K562 (cell line): ENCODE data around the gene SPAG4. TPM values are rescaled to one million over a fixed set of nuclear protein-coding genes. Genes with fewer than 3 reads are reported as not detected.

ENCODE experiments used
- ATAC-seq: fragments of 200-7000 bp; cut with Tn5 transposase; 3 replicates; pipeline ENCODE4 v1.9.1; 2020; ENCODE audit warnings: moderate library complexity
- BruUV-seq: library from RNA; stranded (reverse); fragments of 400-500 nt; replicated peaks from 2 replicates; lab custom pipeline; 2021; lab: Mats Ljungman, UMichigan
- CTCF ChIA-PET: fragments of 300-600 bp; formaldehyde crosslinking; extraction: SDS; loops from one replicate; lab custom pipeline; 2021; ENCODE audit warnings: low intra/inter-chr PET ratio; lab: Yijun Ruan, JAX
- POLR2A ChIA-PET: fragments of 300-600, 350-650 bp; sonication (Branson Sonifier 250); formaldehyde crosslinking; extraction: SDS; loops from one replicate; lab custom pipeline; 2021; ENCODE audit warnings: antibody characterized with exemption, inconsistent platforms; lab: Yijun Ruan, JAX
- DNase-seq, 4 experiments: peaks; one replicate each; pipeline versions ENCODE4 v3.0.0 to v3.0.0-alpha.2; 2011 to 2018; ENCODE audit warnings: low spot score in 3 of 4, mixed read lengths in 3 of 4; ENCODE audit errors: extremely low read depth in 1 of 4
- FAIRE-seq: peaks from 2 replicates; lab custom pipeline; 2011; peaks lifted over from hg19 to GRCh38; lab: Jason Lieb, UNC
- H2AFZ ChIP-seq: 2 replicates; pipeline ENCODE4 v1.6.0; 2011; ENCODE audit warnings: low read depth, low read length, control low read depth, inconsistent platforms
- H3K27ac ChIP-seq: fragments of 200-600 bp; 3 replicates; pipeline ENCODE4 v1.8.0; 2011; ENCODE audit warnings: low read depth, mild to moderate bottlenecking, control low read depth, inconsistent platforms, low read length, moderate library complexity, mixed read lengths; ENCODE audit errors: extremely low read depth
- H3K27me3 ChIP-seq, 2 experiments: fragments of 300-600 bp in 1 of 2; 2 replicates in 1 of 2; 3 replicates in 1 of 2; pipeline versions ENCODE4 v1.6.0 to v1.8.0; 2011; ENCODE audit warnings: inconsistent platforms in 2 of 2, low read length in 2 of 2, mild to moderate bottlenecking in 1 of 2, mixed read lengths in 1 of 2, moderate library complexity in 1 of 2; ENCODE audit not compliant: control insufficient read depth in 2 of 2, insufficient read depth in 2 of 2
- H3K36me3 ChIP-seq: fragments of 300-600 bp; 3 replicates; pipeline ENCODE4 v1.8.0; 2011; ENCODE audit warnings: mild to moderate bottlenecking, low read length, inconsistent platforms; ENCODE audit not compliant: control insufficient read depth, insufficient read depth
- H3K4me1 ChIP-seq, 2 experiments: fragments of 200-600 bp in 1 of 2; replicated peaks in 1 of 2; 2 replicates in 1 of 2; 3 replicates in 1 of 2; pipeline versions ENCODE4 v1.5.1 to v1.8.0; 2011; ENCODE audit warnings: inconsistent platforms in 2 of 2, low read length in 2 of 2, mild to moderate bottlenecking in 1 of 2, mixed read lengths in 1 of 2, moderate library complexity in 1 of 2; ENCODE audit not compliant: control insufficient read depth in 2 of 2, insufficient read depth in 2 of 2
- H3K4me2 ChIP-seq: 2 replicates; pipeline ENCODE4 v1.6.1; 2011; ENCODE audit warnings: low read length, control low read depth, inconsistent platforms, mixed read lengths; ENCODE audit not compliant: insufficient read depth
- H3K4me3 ChIP-seq: fragments of 200-600 bp; sonication (generic), shearing (Covaris generic); 2 replicates; pipeline ENCODE4 v1.5.1; 2016; ENCODE audit warnings: control low read depth, inconsistent platforms
- H3K79me2 ChIP-seq: fragments of 200-600 bp; 3 replicates; pipeline ENCODE4 v1.8.0; 2011; ENCODE audit warnings: low read length, inconsistent platforms; ENCODE audit not compliant: control insufficient read depth, insufficient read depth
- H3K9ac ChIP-seq, 2 experiments: 2 replicates each; pipeline versions ENCODE4 v1.6.0 to v1.6.1; 2011; ENCODE audit warnings: low read depth in 2 of 2, low read length in 2 of 2, control low read depth in 1 of 2, inconsistent platforms in 1 of 2, mild to moderate bottlenecking in 1 of 2, mixed read lengths in 1 of 2; ENCODE audit not compliant: insufficient read depth in 1 of 2
- H3K9me1 ChIP-seq: one replicate; pipeline ENCODE4 v1.6.0; 2011; ENCODE audit warnings: inconsistent platforms, mild to moderate bottlenecking, low read length, moderate library complexity; ENCODE audit not compliant: control insufficient read depth, insufficient read depth
- H3K9me3 ChIP-seq: replicated peaks from 2 replicates; pipeline ENCODE4 v1.5.1; 2011; ENCODE audit warnings: low read depth, low read length, inconsistent platforms; ENCODE audit not compliant: control insufficient read depth, insufficient read depth
- H4K20me1 ChIP-seq: replicated peaks from 2 replicates; pipeline ENCODE4 v1.6.1; 2011; ENCODE audit warnings: low read length, inconsistent platforms, mixed read lengths; ENCODE audit not compliant: control insufficient read depth, insufficient read depth
- E2F3 ChIP-seq: fragments of 250-450 bp; sonication (Bioruptor Pico); IDR thresholded peaks from 2 replicates; pipeline ENCODE4 v1.4.0; 2020; ENCODE audit warnings: mild to moderate bottlenecking
- HMG20B ChIP-seq: fragments of 250-450 bp; sonication (Bioruptor Pico); IDR thresholded peaks from 2 replicates; pipeline ENCODE4 v1.5.0; 2021; ENCODE audit warnings: mild to moderate bottlenecking
- LARP7 ChIP-seq: fragments of 450-650 bp; IDR thresholded peaks from 2 replicates; pipeline ENCODE4 v1.6.1; 2016
- MAFK ChIP-seq: IDR thresholded peaks from 2 replicates; pipeline ENCODE4 v1.6.1; 2011; ENCODE audit warnings: low read length, improper control_type of control experiment
- MTA3 ChIP-seq: fragments of 450-650 bp; formaldehyde crosslinking; IDR thresholded peaks from 2 replicates; pipeline ENCODE4 v1.6.1; 2017; ENCODE audit warnings: mild to moderate bottlenecking, borderline replicate concordance
- PURB ChIP-seq: sonication (generic); formaldehyde crosslinking; IDR thresholded peaks from 2 replicates; pipeline ENCODE4 v1.9.0; 2021; ENCODE audit warnings: low read depth, mild to moderate bottlenecking, missing genetic modification reagents
- TRIM28 ChIP-seq: fragments of 450-650 bp; IDR thresholded peaks from 2 replicates; pipeline ENCODE4 v1.6.1; 2017
- USF2 ChIP-seq: sonication (generic); formaldehyde crosslinking; IDR thresholded peaks from 2 replicates; pipeline ENCODE4 v1.5.0; 2020; ENCODE audit warnings: missing genetic modification reagents
- ZEB2 ChIP-seq: fragments of 450-650 bp; IDR thresholded peaks from 2 replicates; pipeline ENCODE4 v1.6.1; 2016
- ZNF143 ChIP-seq: sonication (generic); formaldehyde crosslinking; IDR thresholded peaks from 2 replicates; pipeline ENCODE4 v1.9.0; 2022; ENCODE audit warnings: mild to moderate bottlenecking, missing genetic modification reagents
- WGBS: fragments of 100-300 bp; shearing (Covaris generic); methylation state at CpG from one replicate; pipeline ENCODE4 v1.1.6; 2016; ENCODE audit warnings: low coverage, mixed read lengths; ENCODE audit not compliant: insufficient coverage; ENCODE audit errors: missing lambda C conversion rate; 5-methylcytosine and 5-hydroxymethylcytosine counted together
- in situ Hi-C: fragments of 300-500 bp; cut with MboI; formaldehyde crosslinking; loops from 4 replicates; pipeline ENCODE4 v1.15.0; 2018; ENCODE audit warnings: inconsistent platforms, mixed read lengths
- intact Hi-C: fragments of 100-400 bp; cut with micrococcal nuclease; formaldehyde crosslinking; loops from 2 replicates; pipeline ENCODE4 v1.14.2; 2022
- polyA plus RNA-seq, 8 experiments: library from polyadenylated mRNA; depleted of rRNA in 4 of 8; stranded (reverse) in 5 of 8; unstranded in 3 of 8; fragments of >200 nt; fragmentation: Nextera tagmentation in 2 of 8; fragmentation: Illumina TruSeq in 1 of 8; extraction: Ambion mirVana in 2 of 8; extraction: Trizol in 1 of 8; gene quantifications; 2 replicates each; pipeline versions ENCODE4 v1.2.1 to v1.2.3, GENCODE V29; 2011 to 2014; ENCODE audit warnings: inconsistent platforms in 1 of 8, missing spikeins in 1 of 8
- total RNA-seq, 7 experiments: library from RNA; depleted of rRNA in 6 of 7; stranded (reverse); fragments of >200 nt in 6 of 7; fragmentation: Illumina TruSeq in 2 of 7; extraction: Trizol in 2 of 7; gene quantifications; 2 replicates each; pipeline versions ENCODE4 v1.2.1 to v1.2.3, GENCODE V29; 2011 to 2021; ENCODE audit warnings: low replicate concordance in 1 of 7
- TF ChIP-seq, protein P1 (sequence below): fragments of 150-350 bp; IDR thresholded peaks from 2 replicates; pipeline ENCODE4 v1.6.1; 2014; ENCODE audit warnings: low read depth, mild to moderate bottlenecking, low read length, borderline replicate concordance
- TF ChIP-seq, protein P2 (sequence below): fragments of 250-450 bp; sonication (Bioruptor Pico); IDR thresholded peaks from 2 replicates; pipeline ENCODE4 v1.4.0; 2020; ENCODE audit warnings: mild to moderate bottlenecking, moderate library complexity
- TF ChIP-seq, protein P3 (sequence below): fragments of 450-650 bp; formaldehyde crosslinking; conservative IDR thresholded peaks from 2 replicates; pipeline ENCODE4 v1.4.0; 2022; ENCODE audit warnings: mild to moderate bottlenecking, missing genetic modification characterization
- TF ChIP-seq, protein P4 (sequence below): sonication (generic); formaldehyde crosslinking; IDR thresholded peaks from 2 replicates; pipeline ENCODE4 v1.8.0; 2023; ENCODE audit warnings: mild to moderate bottlenecking, missing genetic modification reagents

The SPAG4 gene
- total and polyA plus RNA-seq, 9 of the 15 experiments (the other 6 are each of a cell fraction or from before 2014, with no cell fraction given): 1.6 to 11.4 (median 4.6) TPM

DNA sequence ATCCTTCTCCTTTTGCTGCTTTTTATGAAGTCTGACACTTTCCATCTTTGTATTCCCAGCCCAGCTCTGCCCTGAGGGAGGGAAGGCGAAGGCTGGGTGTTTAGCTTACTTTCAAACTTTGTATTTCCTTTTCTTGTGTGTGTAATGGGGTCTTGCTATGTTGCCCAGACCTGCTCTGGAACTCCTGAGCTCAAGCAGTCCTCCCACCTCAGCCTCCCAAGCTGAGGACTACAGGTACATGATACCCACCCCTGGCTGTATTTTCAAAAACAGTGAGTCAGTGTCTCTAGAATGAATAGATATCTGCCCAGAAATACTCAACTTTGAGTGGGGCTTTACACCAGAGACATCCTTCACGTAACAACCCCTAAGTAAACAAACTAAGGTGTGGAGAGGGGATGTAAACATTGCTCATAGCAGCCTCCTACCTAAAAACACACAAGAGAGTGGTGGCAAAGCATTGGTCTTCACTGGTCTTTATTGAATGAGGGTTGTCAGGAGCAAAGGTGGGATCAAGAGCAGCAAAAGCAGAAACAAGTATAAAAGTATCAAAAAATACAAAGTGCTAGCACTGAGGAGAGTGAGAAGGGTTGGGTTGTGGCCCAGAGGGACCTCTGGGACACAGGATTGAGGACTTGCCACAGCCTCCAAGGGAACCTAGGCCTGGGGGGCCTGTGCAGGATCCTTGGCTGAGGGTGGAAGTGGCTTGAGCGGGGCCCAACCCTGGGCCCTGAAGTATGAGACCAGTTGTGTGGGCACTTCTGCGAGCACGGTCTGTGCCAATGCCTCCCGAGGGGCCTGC, 10.2 kb downstream of the SPAG4 start:
- ChIA-PET CTCF (no interaction called here), POLR2A (interaction anchor here (0.9 to 1.1 kb wide), 3 partner anchors 11 to 32 kb away, joined by 3 read pairs; no protein-coding TSS in a partner anchor)
- intact Hi-C loops: no loop called here
- Histone ChIP-seq H3K4me2 (no peak overlapping the region), H3K9me3 (no peaks in the 10 kb centered on the region), H3K9ac (no peak overlapping the region), H3K36me3 (peaks cover 50% of the 10 kb centered on the region; the same call in 2 of the 3 replicates), H3K4me3 (no peak overlapping the region), H3K4me1 (no peaks in the 10 kb centered on the region), H3K79me2 (no peaks in the 10 kb centered on the region), H4K20me1 (no peaks in the 10 kb centered on the region), H3K27me3 (no peaks in the 10 kb centered on the region), H2AFZ (no peak overlapping the region), H3K27ac (no peak overlapping the region), H3K9me1 (no peaks in the 10 kb centered on the region)
- in situ Hi-C loops: no loop called here
- no peak for DNase-seq
- FAIRE-seq: no peak
- no TSS peak for BruUV-seq
- no peak for ATAC-seq
- WGBS: 95% methylated on average over 6 of the region's 6 CpGs
- TF ChIP-seq ZNF143 (CRISPR knock-in tag): no peak
- TF ChIP-seq, protein P1, sequence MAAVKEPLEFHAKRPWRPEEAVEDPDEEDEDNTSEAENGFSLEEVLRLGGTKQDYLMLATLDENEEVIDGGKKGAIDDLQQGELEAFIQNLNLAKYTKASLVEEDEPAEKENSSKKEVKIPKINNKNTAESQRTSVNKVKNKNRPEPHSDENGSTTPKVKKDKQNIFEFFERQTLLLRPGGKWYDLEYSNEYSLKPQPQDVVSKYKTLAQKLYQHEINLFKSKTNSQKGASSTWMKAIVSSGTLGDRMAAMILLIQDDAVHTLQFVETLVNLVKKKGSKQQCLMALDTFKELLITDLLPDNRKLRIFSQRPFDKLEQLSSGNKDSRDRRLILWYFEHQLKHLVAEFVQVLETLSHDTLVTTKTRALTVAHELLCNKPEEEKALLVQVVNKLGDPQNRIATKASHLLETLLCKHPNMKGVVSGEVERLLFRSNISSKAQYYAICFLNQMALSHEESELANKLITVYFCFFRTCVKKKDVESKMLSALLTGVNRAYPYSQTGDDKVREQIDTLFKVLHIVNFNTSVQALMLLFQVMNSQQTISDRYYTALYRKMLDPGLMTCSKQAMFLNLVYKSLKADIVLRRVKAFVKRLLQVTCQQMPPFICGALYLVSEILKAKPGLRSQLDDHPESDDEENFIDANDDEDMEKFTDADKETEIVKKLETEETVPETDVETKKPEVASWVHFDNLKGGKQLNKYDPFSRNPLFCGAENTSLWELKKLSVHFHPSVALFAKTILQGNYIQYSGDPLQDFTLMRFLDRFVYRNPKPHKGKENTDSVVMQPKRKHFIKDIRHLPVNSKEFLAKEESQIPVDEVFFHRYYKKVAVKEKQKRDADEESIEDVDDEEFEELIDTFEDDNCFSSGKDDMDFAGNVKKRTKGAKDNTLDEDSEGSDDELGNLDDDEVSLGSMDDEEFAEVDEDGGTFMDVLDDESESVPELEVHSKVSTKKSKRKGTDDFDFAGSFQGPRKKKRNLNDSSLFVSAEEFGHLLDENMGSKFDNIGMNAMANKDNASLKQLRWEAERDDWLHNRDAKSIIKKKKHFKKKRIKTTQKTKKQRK: no peak
- TF ChIP-seq TRIM28: no peak
- TF ChIP-seq, protein P2, sequence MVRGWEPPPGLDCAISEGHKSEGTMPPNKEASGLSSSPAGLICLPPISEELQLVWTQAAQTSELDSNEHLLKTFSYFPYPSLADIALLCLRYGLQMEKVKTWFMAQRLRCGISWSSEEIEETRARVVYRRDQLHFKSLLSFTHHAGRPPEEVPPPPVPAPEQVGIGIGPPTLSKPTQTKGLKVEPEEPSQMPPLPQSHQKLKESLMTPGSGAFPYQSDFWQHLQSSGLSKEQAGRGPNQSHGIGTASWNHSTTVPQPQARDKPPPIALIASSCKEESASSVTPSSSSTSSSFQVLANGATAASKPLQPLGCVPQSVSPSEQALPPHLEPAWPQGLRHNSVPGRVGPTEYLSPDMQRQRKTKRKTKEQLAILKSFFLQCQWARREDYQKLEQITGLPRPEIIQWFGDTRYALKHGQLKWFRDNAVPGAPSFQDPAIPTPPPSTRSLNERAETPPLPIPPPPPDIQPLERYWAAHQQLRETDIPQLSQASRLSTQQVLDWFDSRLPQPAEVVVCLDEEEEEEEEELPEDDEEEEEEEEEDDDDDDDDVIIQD (CRISPR knock-in tag): no peak
- no peak for TF ChIP-seq ZEB2
- TF ChIP-seq MAFK: no peak
- TF ChIP-seq, protein P3, sequence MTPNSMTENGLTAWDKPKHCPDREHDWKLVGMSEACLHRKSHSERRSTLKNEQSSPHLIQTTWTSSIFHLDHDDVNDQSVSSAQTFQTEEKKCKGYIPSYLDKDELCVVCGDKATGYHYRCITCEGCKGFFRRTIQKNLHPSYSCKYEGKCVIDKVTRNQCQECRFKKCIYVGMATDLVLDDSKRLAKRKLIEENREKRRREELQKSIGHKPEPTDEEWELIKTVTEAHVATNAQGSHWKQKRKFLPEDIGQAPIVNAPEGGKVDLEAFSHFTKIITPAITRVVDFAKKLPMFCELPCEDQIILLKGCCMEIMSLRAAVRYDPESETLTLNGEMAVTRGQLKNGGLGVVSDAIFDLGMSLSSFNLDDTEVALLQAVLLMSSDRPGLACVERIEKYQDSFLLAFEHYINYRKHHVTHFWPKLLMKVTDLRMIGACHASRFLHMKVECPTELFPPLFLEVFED: no peak
- no peak for TF ChIP-seq PURB (CRISPR knock-in tag)
- no peak for TF ChIP-seq USF2 (CRISPR knock-in tag)
- TF ChIP-seq LARP7: no peak
- TF ChIP-seq MTA3: no peak
- no peak for TF ChIP-seq HMG20B
- TF ChIP-seq E2F3 (CRISPR knock-in tag): no peak
- TF ChIP-seq, protein P4, sequence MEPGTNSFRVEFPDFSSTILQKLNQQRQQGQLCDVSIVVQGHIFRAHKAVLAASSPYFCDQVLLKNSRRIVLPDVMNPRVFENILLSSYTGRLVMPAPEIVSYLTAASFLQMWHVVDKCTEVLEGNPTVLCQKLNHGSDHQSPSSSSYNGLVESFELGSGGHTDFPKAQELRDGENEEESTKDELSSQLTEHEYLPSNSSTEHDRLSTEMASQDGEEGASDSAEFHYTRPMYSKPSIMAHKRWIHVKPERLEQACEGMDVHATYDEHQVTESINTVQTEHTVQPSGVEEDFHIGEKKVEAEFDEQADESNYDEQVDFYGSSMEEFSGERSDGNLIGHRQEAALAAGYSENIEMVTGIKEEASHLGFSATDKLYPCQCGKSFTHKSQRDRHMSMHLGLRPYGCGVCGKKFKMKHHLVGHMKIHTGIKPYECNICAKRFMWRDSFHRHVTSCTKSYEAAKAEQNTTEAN (CRISPR knock-in tag): no peak
